SK-N-SH (cell line): ENCODE measurements around the gene TMEM35B. TPM values are rescaled to one million over a fixed set of nuclear protein-coding genes. Genes with fewer than 3 reads are reported as not detected.
"Not testable (repeated sequence)": the region's sequence is repeated elsewhere in the genome, so short reads cannot be mapped to it uniquely, and the experiment has no call there.

Source experiments
- CTCF ChIA-PET: fragments of 300-600, 350-600 bp; formaldehyde crosslinking; extraction: SDS; loops from one replicate; lab custom pipeline; 2021; lab: Yijun Ruan, JAX
- POLR2A ChIA-PET: fragments of 350-600 bp; sonication (Branson Sonifier 250); formaldehyde crosslinking; extraction: SDS; loops from one replicate; lab custom pipeline; 2020; ENCODE audit warnings: antibody characterized with exemption, inconsistent platforms; lab: Yijun Ruan, JAX
- DNase-seq: peaks from one replicate; pipeline ENCODE4 v3.0.0; 2012
- H2AFZ ChIP-seq: fragments of 200-600 bp; sonication (generic); 2 replicates; pipeline ENCODE4 v1.8.1; 2016; ENCODE audit warnings: antibody characterized with exemption, mild to moderate bottlenecking, low read depth
- H3F3A ChIP-seq: fragments of 200-600 bp; sonication (generic); replicated peaks from 2 replicates; pipeline ENCODE3; 2016; ENCODE audit warnings: antibody characterized with exemption, mild to moderate bottlenecking; ENCODE audit not compliant: insufficient read depth
- H3K27ac ChIP-seq, 2 experiments: fragments of 200-500 bp in 1 of 2; fragments of 200-600 bp in 1 of 2; sonication (Bioruptor generic) in 1 of 2; sonication (generic), shearing (Covaris generic) in 1 of 2; 2 replicates each; pipeline versions ENCODE4 v1.5.1 to v1.6.1; 2014 to 2016; ENCODE audit warnings: low read depth in 2 of 2, inconsistent platforms in 1 of 2, low read length in 1 of 2, mild to moderate bottlenecking in 1 of 2, mixed read lengths in 1 of 2
- H3K27me3 ChIP-seq: fragments of 200-600 bp; sonication (generic), shearing (Covaris generic); 2 replicates; pipeline ENCODE4 v1.6.1; 2016; ENCODE audit warnings: mixed run types; ENCODE audit not compliant: insufficient read depth
- H3K36me3 ChIP-seq, 2 experiments: fragments of 200-500 bp in 1 of 2; fragments of 200-600 bp in 1 of 2; sonication (Bioruptor generic) in 1 of 2; sonication (generic) in 1 of 2; replicated peaks in 1 of 2; 2 replicates each; pipeline versions ENCODE3 to v1.5.1; 2014 to 2016; ENCODE audit warnings: low read length in 1 of 2, mild to moderate bottlenecking in 1 of 2; ENCODE audit not compliant: insufficient read depth in 2 of 2, control insufficient read depth in 1 of 2
- H3K4me1 ChIP-seq, 2 experiments: fragments of 200-500 bp in 1 of 2; fragments of 200-600 bp in 1 of 2; sonication (Bioruptor generic) in 1 of 2; sonication (generic), shearing (Covaris generic) in 1 of 2; 2 replicates each; pipeline versions ENCODE4 v1.5.1 to v1.6.1; 2014 to 2016; ENCODE audit warnings: low read depth in 1 of 2, low read length in 1 of 2, mixed run types in 1 of 2; ENCODE audit not compliant: insufficient read depth in 2 of 2, control insufficient read depth in 1 of 2
- H3K4me2 ChIP-seq: fragments of 200-600 bp; sonication (generic), shearing (Covaris generic); 2 replicates; pipeline ENCODE4 v1.6.1; 2017; ENCODE audit warnings: mixed run types
- H3K4me3 ChIP-seq, 2 experiments: fragments of 200-500 bp in 1 of 2; fragments of 200-600 bp in 1 of 2; sonication (Bioruptor generic) in 1 of 2; sonication (generic), shearing (Covaris generic) in 1 of 2; 2 replicates each; pipeline versions ENCODE4 v1.5.1 to v1.8.1; 2014 to 2016; ENCODE audit warnings: low read depth in 2 of 2, inconsistent platforms in 1 of 2, low read length in 1 of 2, mild to moderate bottlenecking in 1 of 2, mixed read lengths in 1 of 2, moderate library complexity in 1 of 2
- H3K79me2 ChIP-seq: fragments of 200-600 bp; sonication (generic); 2 replicates; pipeline ENCODE4 v1.8.1; 2017; ENCODE audit warnings: mild to moderate bottlenecking; ENCODE audit not compliant: insufficient read depth
- H3K9ac ChIP-seq: fragments of 200-600 bp; sonication (generic); 2 replicates; pipeline ENCODE4 v1.6.1; 2017; ENCODE audit warnings: mixed run types
- H3K9me2 ChIP-seq: fragments of 200-600 bp; sonication (generic); 2 replicates; pipeline ENCODE4 v1.6.1; 2017; ENCODE audit warnings: mixed run types
- H3K9me3 ChIP-seq: fragments of 200-600 bp; sonication (generic); 2 replicates; pipeline ENCODE4 v1.6.1; 2017; ENCODE audit warnings: mixed run types, mild to moderate bottlenecking, moderate library complexity
- H4K20me1 ChIP-seq: fragments of 200-600 bp; sonication (generic); 2 replicates; pipeline ENCODE4 v1.6.1; 2017; ENCODE audit warnings: mild to moderate bottlenecking, mixed run types; ENCODE audit not compliant: insufficient read depth
- EP300 ChIP-seq, 2 experiments: IDR thresholded peaks; 2 replicates each; pipeline versions ENCODE4 v1.4.0 to v1.6.1; 2012; ENCODE audit warnings: borderline replicate concordance in 1 of 2, low read depth in 1 of 2, low read length in 1 of 2
- EZH2phosphoT487 ChIP-seq: fragments of 200-600 bp; sonication (generic); IDR thresholded peaks from 2 replicates; pipeline ENCODE4 v1.6.1; 2017; ENCODE audit warnings: low read depth, mixed run types, mild to moderate bottlenecking, antibody characterized with exemption, moderate library complexity, borderline replicate concordance
- FOSL2 ChIP-seq: IDR thresholded peaks from 2 replicates; pipeline ENCODE4 v1.4.0; 2012; ENCODE audit warnings: low read depth, mild to moderate bottlenecking, moderate library complexity, borderline replicate concordance
- MEF2A ChIP-seq: IDR thresholded peaks from 2 replicates; pipeline ENCODE4 v1.4.0; 2012; ENCODE audit warnings: low read depth, borderline replicate concordance
- MXI1 ChIP-seq: IDR thresholded peaks from 2 replicates; pipeline ENCODE4 v1.6.1; 2012; ENCODE audit warnings: mild to moderate bottlenecking, low read depth, low read length, improper control_type of control experiment
- NFIC ChIP-seq: IDR thresholded peaks from 2 replicates; pipeline ENCODE4 v1.4.0; 2012; ENCODE audit warnings: borderline replicate concordance
- PBX3 ChIP-seq: IDR thresholded peaks from 2 replicates; pipeline ENCODE4; 2012
- SIN3A ChIP-seq: IDR thresholded peaks from 2 replicates; pipeline ENCODE4 v1.6.1; 2012; ENCODE audit warnings: low read depth, mild to moderate bottlenecking, low read length, moderate library complexity, borderline replicate concordance
- TAF1 ChIP-seq: IDR thresholded peaks from 2 replicates; pipeline ENCODE4 v1.6.1; 2012; ENCODE audit warnings: low read depth, mild to moderate bottlenecking, low read length, moderate library complexity, borderline replicate concordance
- WGBS: methylation state at CpG from one replicate; pipeline ENCODE4 v1.1.6; 2017; ENCODE audit warnings: low lambda C conversion rate; 5-methylcytosine and 5-hydroxymethylcytosine counted together
- polyA plus RNA-seq, 3 experiments: library from polyadenylated mRNA; depleted of rRNA; stranded (reverse); fragments of >200 nt; gene quantifications; 2 replicates each; pipeline ENCODE4 v1.2.3, GENCODE V29; 2012
- TF ChIP-seq, protein P1 (sequence below): fragments of 200-600 bp; sonication (generic); IDR thresholded peaks from 2 replicates; pipeline ENCODE4 v1.6.1; 2017; ENCODE audit warnings: antibody characterized with exemption, mild to moderate bottlenecking, moderate library complexity

TMEM35B gene
- polyA plus RNA-seq, 1 of the 3 experiments (the other 2 are of a cell fraction) = 47.4 TPM

GRCh38 chr1:34947641-34948314 is 37.4 kb downstream of the TMEM35B start:
- H2AFZ ChIP-seq, DNase-seq, CTCF ChIA-PET, H3K4me3 ChIP-seq, H3K9me3 ChIP-seq, H3K27ac ChIP-seq, H3K9me2 ChIP-seq, H3K9ac ChIP-seq, H3K79me2 ChIP-seq, H3K27me3 ChIP-seq, H3K4me2 ChIP-seq, H4K20me1 ChIP-seq, H3K4me1 ChIP-seq, H3F3A ChIP-seq, H3K36me3 ChIP-seq, POLR2A ChIA-PET: not testable (repeated sequence)
- 66% methylated on average over 4 of the region's 41 CpGs for WGBS

DNA sequence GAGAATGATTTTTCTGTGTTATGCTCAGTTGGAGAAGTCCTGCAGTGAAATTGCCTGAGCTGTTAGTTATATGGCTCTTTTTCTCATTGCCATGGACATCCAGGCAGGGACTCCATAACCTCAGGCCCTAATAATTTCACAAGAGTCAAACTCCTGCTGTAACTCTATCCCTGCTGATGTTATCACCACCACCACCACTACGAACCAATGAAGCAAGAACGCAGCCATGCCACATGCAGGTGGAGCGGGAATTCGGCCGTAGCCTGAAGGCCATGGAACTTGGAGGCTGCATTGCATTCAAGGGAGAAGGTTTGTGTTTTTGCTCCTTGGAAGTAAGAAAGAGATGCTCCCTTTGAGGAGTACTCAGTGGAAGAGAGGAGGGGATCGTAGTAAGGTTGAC is 38.9 kb downstream of the TMEM35B start:
- ChIA-PET CTCF (no interaction called here), POLR2A (no interaction called here)
- no peak for TF ChIP-seq EP300 (IDR thresholded peaks at IDR 0.05; ENCODE audit: borderline replicate concordance in 1 of 2, low read depth in 1 of 2, low read length in 1 of 2)
- TF ChIP-seq FOSL2 = no peak
- TF ChIP-seq, protein P1, sequence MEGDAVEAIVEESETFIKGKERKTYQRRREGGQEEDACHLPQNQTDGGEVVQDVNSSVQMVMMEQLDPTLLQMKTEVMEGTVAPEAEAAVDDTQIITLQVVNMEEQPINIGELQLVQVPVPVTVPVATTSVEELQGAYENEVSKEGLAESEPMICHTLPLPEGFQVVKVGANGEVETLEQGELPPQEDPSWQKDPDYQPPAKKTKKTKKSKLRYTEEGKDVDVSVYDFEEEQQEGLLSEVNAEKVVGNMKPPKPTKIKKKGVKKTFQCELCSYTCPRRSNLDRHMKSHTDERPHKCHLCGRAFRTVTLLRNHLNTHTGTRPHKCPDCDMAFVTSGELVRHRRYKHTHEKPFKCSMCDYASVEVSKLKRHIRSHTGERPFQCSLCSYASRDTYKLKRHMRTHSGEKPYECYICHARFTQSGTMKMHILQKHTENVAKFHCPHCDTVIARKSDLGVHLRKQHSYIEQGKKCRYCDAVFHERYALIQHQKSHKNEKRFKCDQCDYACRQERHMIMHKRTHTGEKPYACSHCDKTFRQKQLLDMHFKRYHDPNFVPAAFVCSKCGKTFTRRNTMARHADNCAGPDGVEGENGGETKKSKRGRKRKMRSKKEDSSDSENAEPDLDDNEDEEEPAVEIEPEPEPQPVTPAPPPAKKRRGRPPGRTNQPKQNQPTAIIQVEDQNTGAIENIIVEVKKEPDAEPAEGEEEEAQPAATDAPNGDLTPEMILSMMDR = no peak
- no peak for TF ChIP-seq PBX3
- TF ChIP-seq MXI1 = no peak
- TF ChIP-seq SIN3A = no peak
- no peak for TF ChIP-seq EZH2phosphoT487
- no peak for TF ChIP-seq NFIC
- TF ChIP-seq TAF1 = no peak
- no peak for TF ChIP-seq MEF2A
- Histone ChIP-seq H3K4me1 (no peaks in the 10 kb centered on the region), H3K27me3 (no peaks in the 10 kb centered on the region; the same call in 1 of the 2 replicates), H3K79me2 (no peaks in the 10 kb centered on the region), H3K4me3 (no peak overlapping the region), H3K9me2 (no peaks in the 10 kb centered on the region), H3K9ac (no peak overlapping the region), H3K9me3 (no peaks in the 10 kb centered on the region), H3F3A (no peaks in the 10 kb centered on the region), H4K20me1 (no peaks in the 10 kb centered on the region), H3K36me3 (no peaks in the 10 kb centered on the region), H3K4me2 (no peak overlapping the region), H3K27ac (no peak overlapping the region), H2AFZ (no peak overlapping the region)
- no peak for DNase-seq
- WGBS = 61% methylated on average over 6 of the region's 6 CpGs

DNA sequence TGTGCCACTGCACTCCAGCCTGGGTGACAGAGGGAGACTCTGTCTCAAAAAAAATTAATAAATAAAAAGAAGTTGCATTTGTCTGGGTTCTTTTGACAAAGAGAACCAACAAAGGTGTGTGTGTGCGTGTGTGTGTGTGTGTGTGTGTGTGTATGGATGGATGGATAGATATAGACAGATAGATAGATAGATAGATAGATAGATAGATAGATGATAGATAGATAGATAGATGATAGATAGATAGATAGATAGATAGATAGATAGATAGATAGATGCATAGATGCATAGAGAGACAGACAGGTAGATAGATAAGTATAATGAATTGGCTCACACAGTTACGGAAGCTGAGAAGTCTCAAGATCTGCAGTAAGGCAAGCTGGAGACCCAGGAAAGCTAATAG is 43.3 kb downstream of the TMEM35B start:
- H2AFZ ChIP-seq, DNase-seq, H3K9me3 ChIP-seq, H3K4me3 ChIP-seq, POLR2A ChIA-PET, H3K9me2 ChIP-seq, CTCF ChIA-PET, H3K9ac ChIP-seq, H3F3A ChIP-seq, H3K4me2 ChIP-seq, H3K27me3 ChIP-seq, H3K4me1 ChIP-seq, H3K27ac ChIP-seq, H3K36me3 ChIP-seq, H3K79me2 ChIP-seq, H4K20me1 ChIP-seq: not testable (repeated sequence)
- WGBS = 71% methylated on average over 2 of the region's 2 CpGs
